Mammary epithelial cell (primary cell): ENCODE data around the gene PLA2G2F.

Experiments
- CTCF ChIP-seq, 2 donors: IDR thresholded peaks in 1 of 2; conservative IDR thresholded peaks in 1 of 2; 2 replicates each; pipeline ENCODE4 v1.5.1; 2011 to 2012; ENCODE audit warnings: inconsistent platforms in 2 of 2, low read length in 2 of 2, mild to moderate bottlenecking in 2 of 2, control low read depth in 1 of 2, low read depth in 1 of 2; ENCODE audit not compliant: insufficient read depth in 1 of 2; ENCODE audit errors: extremely low read depth in 1 of 2
- EZH2 ChIP-seq: IDR thresholded peaks from 2 replicates; pipeline ENCODE4 v1.6.1; 2012; ENCODE audit warnings: low read length, inconsistent platforms, borderline replicate concordance

- TF ChIP-seq CTCF (conservative IDR thresholded peaks at IDR 0.05 in 1 of 2, IDR thresholded peaks at IDR 0.05 in 1 of 2; ENCODE audit: extremely low read depth in 1 of 2, insufficient read depth in 1 of 2, low read depth in 1 of 2, low read length in 2 of 2), result no peak
- TF ChIP-seq EZH2, result no peak
Observed at GRCh38 chr1:20178634-20179370, 39.7 kb downstream of the PLA2G2F start.
